Measurements from ENCODE around the gene PLD2.
"Not testable (repeated sequence)": the region's sequence is repeated elsewhere in the genome, so short reads cannot be mapped to it uniquely, and the experiment has no call there.

The PLD2 gene

DNA sequence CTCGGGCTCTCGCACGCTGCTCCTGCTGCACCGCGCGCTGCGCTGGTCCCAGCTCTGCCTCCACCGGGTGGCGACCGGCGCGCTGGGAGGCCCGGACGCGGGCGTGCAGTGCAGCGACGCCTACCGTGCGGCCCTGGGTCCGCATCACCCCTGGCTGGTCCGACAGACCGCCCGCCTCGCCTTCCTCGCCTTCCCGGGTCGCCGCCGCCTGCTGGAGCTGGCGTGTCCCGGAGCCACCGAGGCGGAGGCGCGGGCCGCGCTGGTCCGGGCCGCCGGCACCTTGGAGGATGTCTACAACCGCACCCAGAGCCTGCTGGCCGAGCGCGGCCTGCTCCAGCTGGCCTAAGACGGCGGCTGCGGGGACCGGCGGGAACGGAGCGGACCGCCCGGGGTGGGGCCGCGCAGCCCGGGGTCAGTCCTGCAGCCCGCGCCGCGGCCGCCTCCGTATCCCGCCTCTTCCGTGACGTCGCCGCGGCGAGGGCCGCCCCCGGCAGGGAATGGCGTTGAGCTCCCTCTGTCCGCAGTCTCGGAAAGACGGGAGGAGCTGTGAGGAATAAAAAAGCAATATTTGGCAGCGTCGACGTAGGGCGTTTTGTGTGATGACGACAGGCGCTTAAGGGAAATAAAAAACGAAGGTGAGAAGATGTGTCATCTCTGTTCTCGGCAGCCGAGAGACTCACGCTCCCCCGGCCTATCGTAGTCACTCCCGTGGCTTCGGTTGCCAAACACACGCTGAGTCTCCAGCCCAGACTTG lies 16.8 kb upstream of the PLD2 start:
- peak; percentile 46 to 81 for DNase-seq

- DNase-seq: no peak
These were observed 16.3 kb upstream of the PLD2 start for GRCh38 chr17:4790705-4791088.

- DNase-seq: no peak
These were observed 11.8 kb upstream of the PLD2 start for GRCh38 chr17:4795168-4795567.

- DNase-seq: peak in 1 of 2 experiments; percentile 20
These were observed 10.4 kb upstream of the PLD2 start for GRCh38 chr17:4796552-4796920.

DNA sequence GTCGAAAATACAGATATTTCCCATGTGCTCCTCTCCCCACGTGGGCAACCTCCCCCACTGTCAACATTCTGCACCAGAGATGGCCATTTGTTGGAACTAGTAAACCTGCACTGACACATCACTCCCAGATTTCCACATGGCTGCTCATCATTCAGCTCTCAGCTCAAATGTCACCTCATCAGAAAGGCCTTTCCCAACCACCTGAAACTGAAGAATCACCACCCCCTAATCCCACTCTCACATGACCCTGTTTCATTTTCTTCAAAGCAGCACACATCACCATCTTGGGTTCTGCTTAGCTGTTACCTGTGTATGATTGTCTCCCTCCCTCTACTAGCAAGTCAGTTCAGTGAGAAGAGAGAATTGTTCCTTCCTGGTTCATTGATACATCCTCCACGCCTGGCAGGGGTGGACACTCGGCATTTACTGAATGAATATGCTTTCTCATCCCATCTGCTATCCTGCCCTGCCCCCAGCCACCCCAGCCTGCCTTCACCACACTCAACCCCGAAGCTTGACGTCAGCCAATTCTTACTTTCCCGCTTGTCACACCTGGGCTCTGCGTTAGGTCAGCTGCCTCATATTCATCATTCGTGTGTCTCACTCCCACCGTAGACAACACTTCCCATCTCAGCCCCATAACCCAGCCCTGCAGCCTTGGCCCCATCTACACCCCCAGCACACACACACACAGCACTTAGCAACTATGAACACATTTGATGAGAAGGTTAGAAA lies 6.3 kb upstream of the PLD2 start:
- no peak for DNase-seq

DNA sequence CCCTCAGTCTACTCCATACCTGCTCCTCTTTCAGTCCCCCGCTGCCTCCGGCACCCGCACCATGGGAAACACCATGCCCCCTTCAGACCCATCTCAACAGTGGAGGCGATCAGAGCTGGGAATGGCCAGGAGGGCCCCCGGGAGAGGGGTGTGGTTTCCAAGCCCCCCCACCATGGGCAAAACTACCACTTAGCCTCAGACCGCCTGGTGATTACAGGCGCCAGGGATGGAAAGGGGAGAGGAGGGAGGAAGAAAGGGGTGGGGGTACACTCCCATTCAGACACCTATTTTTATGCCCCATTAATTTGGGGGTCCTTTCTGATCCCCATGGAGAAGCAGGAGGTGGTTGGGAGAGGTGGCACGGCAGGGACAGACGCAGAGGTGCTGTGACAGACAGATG lies 4.7 kb upstream of the PLD2 start, which contains the start of gene C17orf114:
Gene C17orf114 (minus strand): TSS at position 101 of the 400 bp plus-strand sequence.
- DNase-seq: no peak

DNA sequence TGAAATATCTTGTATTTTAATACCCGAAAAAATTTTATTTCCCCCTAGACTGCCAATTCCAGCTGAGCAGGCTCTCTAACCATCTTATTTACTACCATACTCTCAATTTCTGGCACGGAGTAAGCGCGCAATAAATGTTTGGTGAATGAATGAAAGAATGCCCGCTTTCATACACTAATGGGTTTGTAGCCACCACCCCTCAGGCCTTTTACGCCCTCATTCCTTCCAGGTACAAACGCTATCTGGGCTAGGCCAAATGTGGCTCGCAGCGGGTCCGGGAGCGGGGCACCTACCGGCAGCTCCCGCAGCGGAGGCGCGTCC lies 536 bp upstream of the PLD2 start:
- peak in 1 of 2 experiments; percentile 62 for DNase-seq

DNA sequence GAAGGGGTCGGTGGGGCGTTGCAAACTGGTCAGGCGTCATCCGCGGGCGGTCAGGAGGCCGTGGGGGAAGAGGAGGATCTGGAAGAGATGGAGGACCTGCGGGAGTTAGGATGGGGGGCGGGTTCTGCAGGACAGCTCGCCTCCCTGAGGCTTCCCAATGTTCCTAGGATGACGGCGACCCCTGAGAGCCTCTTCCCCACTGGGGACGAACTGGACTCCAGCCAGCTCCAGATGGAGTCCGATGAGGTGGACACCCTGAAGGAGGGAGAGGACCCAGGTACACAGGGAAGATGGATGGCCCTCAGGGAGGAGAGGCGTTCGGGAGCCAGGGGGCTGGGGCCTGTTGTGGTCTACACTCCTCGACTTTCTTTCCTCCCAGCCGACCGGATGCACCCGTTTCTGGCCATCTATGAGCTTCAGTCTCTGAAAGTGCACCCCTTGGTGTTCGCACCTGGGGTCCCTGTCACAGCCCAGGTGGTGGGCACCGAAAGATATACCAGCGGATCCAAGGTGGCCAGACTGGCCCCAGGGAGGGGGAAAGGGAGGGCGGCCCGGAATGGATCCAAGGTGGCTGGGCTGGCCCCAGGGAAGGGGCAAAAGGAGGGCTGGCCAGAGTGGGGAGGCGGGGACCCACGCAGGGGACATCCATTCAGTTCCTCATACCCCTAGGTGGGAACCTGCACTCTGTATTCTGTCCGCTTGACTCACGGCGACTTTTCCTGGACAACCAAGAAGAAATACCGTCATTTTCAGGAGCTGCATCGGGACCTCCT lies 839 bp downstream of the PLD2 start:
- DNase-seq: no peak

DNA sequence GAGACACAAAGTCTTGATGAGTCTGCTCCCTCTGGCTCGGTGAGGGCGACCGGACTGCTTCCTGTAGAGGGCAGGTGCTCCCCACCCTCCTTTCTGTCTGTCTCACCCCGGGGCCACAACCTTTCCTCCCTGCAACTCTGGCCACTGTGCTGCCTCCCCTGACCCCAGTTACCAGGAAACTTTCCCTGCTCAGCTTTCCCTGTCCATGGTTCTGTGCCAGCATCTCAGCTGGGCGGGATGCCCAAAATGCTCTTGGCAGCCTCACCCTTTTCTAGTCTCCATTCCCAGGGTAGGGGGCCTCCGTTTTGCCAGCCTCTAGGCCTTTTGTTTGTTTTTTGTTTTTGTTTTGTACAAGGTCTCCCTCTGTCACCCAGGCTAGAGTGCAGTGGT lies 1.4 kb downstream of the PLD2 start:
- no peak for DNase-seq

DNA sequence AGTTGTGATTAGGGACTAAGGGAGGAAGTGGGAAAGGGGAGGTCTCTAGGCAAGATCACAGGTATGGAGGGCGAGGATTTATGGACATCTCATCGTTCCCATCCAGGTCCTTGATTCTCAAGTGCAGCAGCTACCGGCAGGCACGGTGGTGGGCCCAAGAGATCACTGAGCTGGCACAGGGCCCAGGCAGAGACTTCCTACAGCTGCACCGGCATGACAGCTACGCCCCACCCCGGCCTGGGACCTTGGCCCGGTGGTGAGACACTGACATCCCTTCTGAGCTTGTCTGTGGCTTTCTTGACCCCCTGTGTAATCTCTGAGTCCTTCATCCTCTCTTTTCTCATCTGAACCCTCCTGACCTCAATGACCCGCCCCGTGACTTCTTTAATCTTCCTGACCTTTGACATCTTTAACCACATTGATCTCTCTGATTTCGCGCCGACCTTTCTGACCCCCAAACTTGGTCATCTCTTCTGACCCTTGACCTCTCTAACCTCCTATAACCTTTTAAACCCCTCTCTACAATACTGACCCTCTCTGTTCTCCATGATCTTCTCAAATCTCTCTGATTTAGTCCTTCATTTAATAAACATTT lies 3.8 kb downstream of the PLD2 start:
- DNase-seq: no peak

DNA sequence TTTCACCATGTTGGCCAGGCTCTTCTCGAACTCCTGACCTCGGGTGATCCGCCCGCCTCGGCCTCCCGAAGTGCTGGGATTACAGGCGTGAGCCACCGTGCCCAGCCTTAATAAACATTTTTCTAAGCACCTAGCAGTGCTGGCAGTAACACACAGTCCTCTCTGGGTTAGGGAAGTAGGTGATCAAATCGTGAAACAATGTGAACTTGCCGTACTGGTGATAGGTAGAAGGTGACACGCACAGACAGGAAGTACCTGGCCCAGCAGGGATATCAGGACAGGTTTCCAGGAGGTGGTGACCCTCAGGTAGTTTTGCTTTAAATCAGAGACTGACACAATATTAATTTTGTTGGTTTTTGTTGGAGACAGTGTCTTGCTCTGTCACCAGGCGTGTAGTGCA lies 4.5 kb downstream of the PLD2 start:
- DNase-seq: no peak

- no peak for DNase-seq
These were observed 5.7 kb downstream of the PLD2 start for GRCh38 chr17:4812690-4813089.

DNA sequence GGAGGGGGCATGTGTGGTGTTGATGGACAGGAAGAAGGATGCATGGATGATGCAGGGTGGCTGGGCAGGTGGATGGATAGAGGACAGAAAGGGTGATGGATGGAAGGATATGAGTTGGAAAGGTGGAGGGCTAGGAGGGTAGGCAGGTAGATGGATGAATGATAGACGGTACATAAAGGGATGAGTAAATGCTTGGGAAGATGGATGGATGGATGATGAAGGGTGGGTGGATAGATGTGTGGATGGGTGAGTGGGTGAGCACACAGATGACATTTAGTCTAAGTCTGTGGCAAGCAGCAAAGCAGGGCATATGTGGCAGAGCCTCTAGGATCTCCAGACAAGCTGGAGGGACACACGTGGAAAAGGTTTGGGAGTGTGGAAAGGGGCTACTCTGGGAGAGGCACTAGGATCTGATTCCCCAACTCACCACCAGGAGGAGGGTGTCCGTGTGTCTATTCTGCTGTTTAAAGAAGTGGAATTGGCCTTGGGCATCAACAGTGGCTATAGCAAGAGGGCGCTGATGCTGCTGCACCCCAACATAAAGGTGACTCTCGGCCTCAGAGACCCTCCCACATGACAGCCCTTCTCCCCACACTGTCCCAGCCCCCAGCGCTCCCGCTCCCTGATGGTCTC lies 8.2 kb downstream of the PLD2 start:
- DNase-seq: no peak

DNA sequence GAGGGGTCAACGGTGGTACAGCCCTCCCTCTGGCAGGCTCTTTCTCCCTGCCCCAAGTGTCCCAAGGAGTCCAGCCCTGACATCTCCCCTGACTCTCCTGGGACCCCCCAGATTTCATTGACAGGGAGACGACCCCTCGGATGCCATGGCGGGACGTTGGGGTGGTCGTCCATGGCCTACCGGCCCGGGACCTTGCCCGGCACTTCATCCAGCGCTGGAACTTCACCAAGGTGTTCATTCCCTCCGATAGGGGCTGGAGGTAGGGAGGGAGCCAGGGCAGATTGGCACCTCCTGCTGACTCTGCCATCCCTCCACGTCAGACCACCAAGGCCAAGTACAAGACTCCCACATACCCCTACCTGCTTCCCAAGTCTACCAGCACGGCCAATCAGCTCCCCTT lies 9.9 kb downstream of the PLD2 start:
- no peak for DNase-seq

DNA sequence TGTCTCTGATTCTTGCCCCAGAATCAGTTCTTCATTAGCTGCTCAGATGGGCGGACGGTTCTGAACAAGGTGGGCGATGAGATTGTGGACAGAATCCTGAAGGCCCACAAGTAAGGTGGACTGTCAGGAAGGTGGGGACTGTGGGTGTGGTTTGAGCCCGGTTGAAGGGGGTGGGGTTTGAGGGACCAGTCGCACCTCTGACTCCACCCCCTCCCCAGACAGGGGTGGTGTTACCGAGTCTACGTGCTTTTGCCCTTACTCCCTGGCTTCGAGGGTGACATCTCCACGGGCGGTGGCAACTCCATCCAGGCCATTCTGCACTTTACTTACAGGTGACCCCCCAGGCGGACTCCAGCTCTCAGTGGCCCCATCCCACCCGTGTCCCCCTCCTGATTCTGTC lies 11.3 kb downstream of the PLD2 start:
- DNase-seq: no peak

- no peak for DNase-seq
These were observed 15.9 kb downstream of the PLD2 start for GRCh38 chr17:4822835-4823234.

DNA sequence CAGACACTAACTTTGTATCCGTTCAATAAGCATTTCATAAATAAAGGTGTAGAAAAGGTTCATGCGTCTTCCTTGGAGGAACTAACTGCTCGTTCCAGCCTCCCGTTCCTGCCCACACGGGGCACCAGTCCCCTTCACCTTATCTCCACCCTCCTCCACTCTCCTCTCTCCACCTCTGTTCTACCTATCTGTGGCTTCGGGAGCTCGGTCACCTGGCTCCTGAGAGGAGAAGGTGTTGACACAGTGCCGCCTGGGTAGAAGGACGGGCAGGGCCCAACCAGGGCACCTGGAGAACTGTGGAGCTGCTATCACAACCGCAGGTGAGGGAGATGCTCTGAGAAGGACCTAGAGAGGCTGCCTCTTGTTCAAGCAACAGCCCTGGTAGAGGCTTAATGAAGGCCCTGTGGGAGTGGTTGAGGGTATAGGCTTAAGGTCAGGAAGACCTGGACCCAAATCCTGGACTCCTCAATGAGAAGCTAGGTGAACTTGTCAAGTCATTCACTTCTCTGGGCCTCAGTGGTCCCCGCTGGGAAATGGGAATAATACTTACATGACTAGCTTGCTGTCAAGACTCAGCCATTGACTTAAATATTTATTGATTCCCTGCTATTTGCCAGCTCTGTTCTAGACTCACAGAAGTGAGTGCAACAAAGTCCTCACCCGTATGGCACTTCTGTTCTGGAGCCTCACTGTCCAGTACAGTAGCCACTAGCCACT lies 16.6 kb downstream of the PLD2 start:
- no peak for DNase-seq

DNA sequence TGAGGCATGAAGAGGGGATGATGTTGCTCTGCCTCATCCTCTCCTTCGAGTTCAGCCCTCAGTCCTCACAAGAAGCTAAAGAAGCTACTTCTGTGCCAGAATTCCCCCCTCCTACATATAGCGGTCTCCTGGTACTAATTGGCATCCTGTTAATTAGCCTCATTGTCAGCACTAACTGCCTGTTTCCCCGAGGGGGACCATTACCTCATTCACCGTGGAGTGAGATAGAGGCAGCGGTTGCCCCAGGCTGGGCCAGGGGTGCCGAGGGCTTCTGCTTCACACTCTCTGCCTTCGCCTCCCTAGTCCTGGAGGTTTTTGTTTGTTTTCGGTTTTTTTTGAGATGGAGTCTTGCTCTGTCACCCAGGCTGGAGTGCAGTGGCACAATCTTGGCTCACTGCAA lies 20.4 kb downstream of the PLD2 start:
- DNase-seq: no peak

GRCh38 chr17:4832829-4833177 lies 25.9 kb downstream of the PLD2 start:
- DNase-seq: not testable (repeated sequence)

GRCh38 chr17:4833178-4833940 lies 26.4 kb downstream of the PLD2 start, which contains the start of gene MINK1:
TSS of gene MINK1 (plus strand) at chr17:4833340. CDS start at chr17:4833584, 244 bp downstream.
- DNase-seq: peak; percentile 75 to 93

- DNase-seq: no peak
These were observed 27.2 kb downstream of the PLD2 start for GRCh38 chr17:4833941-4834680.
